Naive thymus-derived CD4-positive, alpha-beta T cell (primary cell): ENCODE results near the gene CREB5. TPM values are rescaled to one million over a fixed set of nuclear protein-coding genes. Genes with fewer than 3 reads are reported as not detected.

ENCODE experiments used
- ATAC-seq: fragments of 150-1000 bp; cut with Tn5 transposase; 2 replicates; pipeline ENCODE4 v1.10.0; 2021; ENCODE audit warnings: mild to moderate bottlenecking, moderate library complexity
- CTCF ChIA-PET: fragments of 350-600 bp; sonication (Branson Sonifier 250); formaldehyde crosslinking; loops from one replicate; lab custom pipeline; 2021; ENCODE audit warnings: antibody characterized with exemption; lab: Charles Lee
- POLR2A ChIA-PET: fragments of 350-600 bp; sonication (Branson Sonifier 250); formaldehyde crosslinking; loops from one replicate; lab custom pipeline; 2021; ENCODE audit warnings: antibody characterized with exemption, inconsistent platforms; lab: Charles Lee
- DNase-seq, 9 donors: peaks; one replicate each; pipeline versions ENCODE4 v3.0.0 to v3.0.0-alpha.2; 2020 to 2022; ENCODE audit warnings: mixed read lengths in 1 of 9
- H3K27ac ChIP-seq: one replicate; pipeline ENCODE4 v1.7.0; 2013; ENCODE audit warnings: mild to moderate bottlenecking, low read depth, low read length, moderate library complexity
- H3K27me3 ChIP-seq, 2 donors: one replicate each; pipeline ENCODE4 v1.7.0; 2013; ENCODE audit warnings: low read length in 2 of 2, mild to moderate bottlenecking in 2 of 2, moderate library complexity in 2 of 2; ENCODE audit not compliant: control insufficient read depth in 2 of 2, insufficient read depth in 2 of 2
- H3K36me3 ChIP-seq, 3 experiments: 1 replicate in 2 of 3; 2 replicates in 1 of 3; pipeline ENCODE4 v1.7.0; 2013; ENCODE audit warnings: low read length in 3 of 3, mild to moderate bottlenecking in 3 of 3, moderate library complexity in 1 of 3; ENCODE audit not compliant: insufficient read depth in 3 of 3, control insufficient read depth in 2 of 3
- H3K4me1 ChIP-seq, 2 donors: one replicate each; pipeline ENCODE4 v1.7.0; 2013; ENCODE audit warnings: low read length in 2 of 2, mild to moderate bottlenecking in 2 of 2, moderate library complexity in 1 of 2; ENCODE audit not compliant: control insufficient read depth in 2 of 2, insufficient read depth in 2 of 2
- H3K4me3 ChIP-seq: 2 replicates; pipeline ENCODE4 v1.7.0; 2013; ENCODE audit warnings: mild to moderate bottlenecking, low read length
- H3K9me3 ChIP-seq, 3 experiments: 1 replicate in 2 of 3; 2 replicates in 1 of 3; pipeline ENCODE4 v1.7.0; 2013; ENCODE audit warnings: low read length in 3 of 3; ENCODE audit not compliant: control insufficient read depth in 2 of 3
- H3K27ac Mint-ChIP-seq, 9 donors: one replicate each; pipeline ENCODE4 v1.8.0; 2020 to 2022; ENCODE audit warnings: mixed read lengths in 9 of 9, mild to moderate bottlenecking in 8 of 9, moderate library complexity in 5 of 9, inconsistent platforms in 2 of 9
- H3K27me3 Mint-ChIP-seq, 5 donors: one replicate each; pipeline ENCODE4 v1.8.0; 2021 to 2022; ENCODE audit warnings: mixed read lengths in 5 of 5, mild to moderate bottlenecking in 1 of 5
- H3K36me3 Mint-ChIP-seq, 5 donors: one replicate each; pipeline ENCODE4 v1.8.0; 2020 to 2022; ENCODE audit warnings: mixed read lengths in 5 of 5, mild to moderate bottlenecking in 3 of 5, inconsistent platforms in 1 of 5
- H3K4me1 Mint-ChIP-seq, 7 donors: one replicate each; pipeline ENCODE4 v1.8.0; 2020 to 2022; ENCODE audit warnings: mixed read lengths in 7 of 7, mild to moderate bottlenecking in 3 of 7, inconsistent platforms in 1 of 7
- H3K4me3 Mint-ChIP-seq, 10 donors: one replicate each; pipeline ENCODE4 v1.8.0; 2020 to 2022; ENCODE audit warnings: mild to moderate bottlenecking in 10 of 10, mixed read lengths in 10 of 10, moderate library complexity in 6 of 10, inconsistent platforms in 2 of 10
- H3K9me3 Mint-ChIP-seq, 11 donors: one replicate each; pipeline ENCODE4 v1.8.0; 2020 to 2022; ENCODE audit warnings: mixed read lengths in 11 of 11, mild to moderate bottlenecking in 4 of 11, inconsistent platforms in 1 of 11, moderate library complexity in 1 of 11
- intact Hi-C, 2 donors: fragments of 100-400 bp; cut with micrococcal nuclease; formaldehyde crosslinking; loops; one replicate each; pipeline ENCODE4 v1.15.1; 2023
- polyA plus RNA-seq, 2 donors: library from polyadenylated mRNA; unstranded; fragments of 300-500 nt; fragmentation: Illumina TruSeq; gene quantifications; one replicate each; pipeline ENCODE4 v1.2.3, GENCODE V29; 2021
- total RNA-seq, 6 experiments: library from RNA in 5 of 6; stranded (reverse) in 5 of 6; gene quantifications; 1 replicate in 5 of 6; 2 replicates in 1 of 6; pipeline ENCODE4 v1.2.3 and lab custom pipeline; 2021 to 2026

CREB5 gene
- total and polyA plus RNA-seq, 7 experiments from 2014 or later = 0.22 to 18.4 (median 3.6) TPM; not detected in 4

- no peak for DNase-seq
- no peaks in the 10 kb centered on the region for H3K36me3 Mint-ChIP-seq
- CTCF ChIA-PET = no interaction called here
- POLR2A ChIA-PET = no interaction called here
- ATAC-seq = no peak
- peaks cover 0 to 9% (median 0%) of the 10 kb centered on the region in 11 donors for H3K9me3 Mint-ChIP-seq
- no peak overlapping the region for H3K4me3 Mint-ChIP-seq
- intact Hi-C loops = no loop called here
- H3K4me1 Mint-ChIP-seq = no peaks in the 10 kb centered on the region
- H3K27ac ChIP-seq = no peak overlapping the region
- H3K36me3 ChIP-seq = no peaks in the 10 kb centered on the region
- no peaks in the 10 kb centered on the region for H3K27me3 ChIP-seq
- no peaks in the 10 kb centered on the region for H3K4me1 ChIP-seq
- no peak overlapping the region for H3K27ac Mint-ChIP-seq
- no peaks in the 10 kb centered on the region for H3K9me3 ChIP-seq
- H3K4me3 ChIP-seq = no peak overlapping the region
- H3K27me3 Mint-ChIP-seq = peaks cover 0 to 28% (median 4%) of the 10 kb centered on the region in 5 donors
Observed at GRCh38 chr7:28654110-28654509, 241.8 kb downstream of the CREB5 start.

- no peak overlapping the region for H3K27ac Mint-ChIP-seq
- Histone ChIP-seq H3K4me3 (no peak overlapping the region), H3K36me3 (no peaks in the 10 kb centered on the region), H3K9me3 (no peaks in the 10 kb centered on the region), H3K27me3 (no peaks in the 10 kb centered on the region), H3K4me1 (no peaks in the 10 kb centered on the region), H3K27ac (no peak overlapping the region)
- peaks cover 0 to 2% (median 0%) of the 10 kb centered on the region in 5 donors for H3K36me3 Mint-ChIP-seq
- peaks cover 0 to 28% (median 7%) of the 10 kb centered on the region in 11 donors for H3K9me3 Mint-ChIP-seq
- peaks cover 0 to 2% (median 0%) of the 10 kb centered on the region in 7 donors for H3K4me1 Mint-ChIP-seq
- no peak for DNase-seq
- no peak overlapping the region for H3K4me3 Mint-ChIP-seq
- ChIA-PET POLR2A (no interaction called here), CTCF (no interaction called here)
- H3K27me3 Mint-ChIP-seq = peaks cover 0 to 26% (median 11%) of the 10 kb centered on the region in 5 donors
- no peak for ATAC-seq
- intact Hi-C loops = no loop called here
Observed at GRCh38 chr7:28656529-28656928, 244.2 kb downstream of the CREB5 start.

DNA sequence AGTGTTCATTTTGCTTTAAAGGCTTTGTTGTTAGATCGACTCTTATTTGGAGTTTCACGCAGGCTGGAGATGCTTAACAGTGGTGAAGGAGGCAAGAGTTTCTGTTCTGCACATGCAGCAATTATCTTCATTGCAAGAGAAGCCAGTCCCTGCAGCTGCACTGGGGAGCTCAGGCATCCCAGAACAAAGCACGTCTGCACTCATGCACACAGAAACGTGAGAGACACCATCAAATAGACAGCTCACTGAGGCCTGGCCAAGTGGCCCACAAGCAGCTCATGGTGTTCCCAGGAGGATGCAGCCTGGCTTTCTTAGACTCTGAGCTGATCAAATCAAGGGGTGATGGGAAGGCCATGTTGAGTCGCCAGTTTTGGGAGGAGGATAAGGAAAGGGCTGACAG, 246.1 kb downstream of the CREB5 start:
- Histone ChIP-seq H3K27ac (no peak overlapping the region), H3K27me3 (no peaks in the 10 kb centered on the region), H3K4me1 (no peaks in the 10 kb centered on the region), H3K9me3 (no peaks in the 10 kb centered on the region), H3K4me3 (no peak overlapping the region), H3K36me3 (no peaks in the 10 kb centered on the region)
- ChIA-PET CTCF (no interaction called here), POLR2A (no interaction called here)
- intact Hi-C loops = no loop called here
- Mint-ChIP-seq H3K4me3 (no peak overlapping the region), H3K36me3 (peaks cover 0 to 2% (median 0%) of the 10 kb centered on the region in 5 donors), H3K9me3 (peaks cover 0 to 29% (median 7%) of the 10 kb centered on the region in 11 donors), H3K4me1 (peaks cover 0 to 14% (median 5%) of the 10 kb centered on the region in 7 donors), H3K27ac (no peak overlapping the region), H3K27me3 (peaks cover 4 to 28% (median 22%) of the 10 kb centered on the region in 5 donors)
- ATAC-seq (no peak), DNase-seq (no peak)

- Mint-ChIP-seq H3K4me1 (peaks cover 0 to 14% (median 5%) of the 10 kb centered on the region in 7 donors), H3K36me3 (peaks cover 0 to 2% (median 0%) of the 10 kb centered on the region in 5 donors), H3K4me3 (no peak overlapping the region), H3K9me3 (peaks cover 0 to 29% (median 8%) of the 10 kb centered on the region in 11 donors), H3K27ac (no peak overlapping the region), H3K27me3 (peaks cover 10 to 37% (median 33%) of the 10 kb centered on the region in 5 donors)
- DNase-seq = no peak
- Histone ChIP-seq H3K27ac (no peak overlapping the region), H3K4me3 (no peak overlapping the region), H3K27me3 (no peaks in the 10 kb centered on the region), H3K36me3 (no peaks in the 10 kb centered on the region), H3K9me3 (no peaks in the 10 kb centered on the region), H3K4me1 (no peaks in the 10 kb centered on the region)
- intact Hi-C loops = no loop called here
- ChIA-PET CTCF (no interaction called here), POLR2A (no interaction called here)
- no peak for ATAC-seq
Observed at GRCh38 chr7:28660132-28660531, 247.8 kb downstream of the CREB5 start.

- peak in 1 of 9 donors; percentile 7 for DNase-seq
- intact Hi-C loops = no loop called here
- H3K4me3 ChIP-seq = no peak overlapping the region
- ChIA-PET POLR2A (no interaction called here), CTCF (no interaction called here)
- no peaks in the 10 kb centered on the region for H3K4me1 ChIP-seq
- Mint-ChIP-seq H3K36me3 (peaks cover 0 to 2% (median 0%) of the 10 kb centered on the region in 5 donors), H3K4me3 (peak overlapping the region in 7 of 10 donors; percentile 35 to 53 (median 48)), H3K4me1 (peaks cover 0 to 14% (median 5%) of the 10 kb centered on the region in 7 donors), H3K9me3 (peaks cover 0 to 29% (median 8%) of the 10 kb centered on the region in 11 donors), H3K27me3 (peaks cover 10 to 36% (median 33%) of the 10 kb centered on the region in 5 donors), H3K27ac (peak overlapping the region in 3 of 9 donors; percentile 5 to 45 (median 26))
- no peaks in the 10 kb centered on the region for H3K9me3 ChIP-seq
- no peaks in the 10 kb centered on the region for H3K36me3 ChIP-seq
- no peak overlapping the region for H3K27ac ChIP-seq
- no peaks in the 10 kb centered on the region for H3K27me3 ChIP-seq
- ATAC-seq = no peak
Observed at GRCh38 chr7:28661826-28662595, 249.7 kb downstream of the CREB5 start.

DNA sequence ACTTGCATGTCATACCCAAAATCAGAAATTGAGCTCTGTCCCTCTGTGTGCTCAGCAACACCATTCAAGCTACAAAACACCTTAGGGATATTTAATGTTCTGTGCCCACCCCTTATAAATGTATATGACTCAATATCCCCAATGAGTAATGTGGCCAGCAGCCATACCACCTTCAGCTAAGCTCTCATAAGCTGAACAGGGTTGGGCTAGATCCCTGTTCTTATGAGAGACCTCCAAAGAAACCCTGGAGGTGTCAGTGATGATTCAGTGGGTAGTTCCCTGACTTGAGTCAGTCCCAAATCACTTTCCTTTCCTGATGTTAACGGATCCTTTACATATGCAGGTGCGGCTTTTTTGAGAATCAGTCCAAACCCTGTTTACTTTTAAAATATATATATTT, 253.8 kb downstream of the CREB5 start:
- no peaks in the 10 kb centered on the region for H3K36me3 Mint-ChIP-seq
- peaks cover 0 to 14% (median 5%) of the 10 kb centered on the region in 7 donors for H3K4me1 Mint-ChIP-seq

More for the DNA sequence above, 253.8 kb downstream of the CREB5 start:
- no peak overlapping the region for H3K27ac Mint-ChIP-seq
- H3K9me3 Mint-ChIP-seq = peaks cover 0 to 5% (median 2%) of the 10 kb centered on the region in 11 donors
- ChIA-PET CTCF (no interaction called here), POLR2A (no interaction called here)
- intact Hi-C loops = no loop called here
- H3K9me3 ChIP-seq = no peaks in the 10 kb centered on the region
- DNase-seq (no peak), ATAC-seq (no peak)
- H3K4me3 ChIP-seq = no peak overlapping the region
- no peaks in the 10 kb centered on the region for H3K36me3 ChIP-seq
- peaks cover 10 to 29% (median 15%) of the 10 kb centered on the region in 5 donors for H3K27me3 Mint-ChIP-seq
- no peaks in the 10 kb centered on the region for H3K27me3 ChIP-seq
- no peaks in the 10 kb centered on the region for H3K4me1 ChIP-seq
- no peak overlapping the region for H3K4me3 Mint-ChIP-seq
- no peak overlapping the region for H3K27ac ChIP-seq
